NCI-H2029 (cell line): ENCODE measurements around the gene ASTN1.

ENCODE experiments used
- DNase-seq: peaks from one replicate; lab custom pipeline; 2025; lab: John Stamatoyannopoulos, UW

The ASTN1 gene

DNA sequence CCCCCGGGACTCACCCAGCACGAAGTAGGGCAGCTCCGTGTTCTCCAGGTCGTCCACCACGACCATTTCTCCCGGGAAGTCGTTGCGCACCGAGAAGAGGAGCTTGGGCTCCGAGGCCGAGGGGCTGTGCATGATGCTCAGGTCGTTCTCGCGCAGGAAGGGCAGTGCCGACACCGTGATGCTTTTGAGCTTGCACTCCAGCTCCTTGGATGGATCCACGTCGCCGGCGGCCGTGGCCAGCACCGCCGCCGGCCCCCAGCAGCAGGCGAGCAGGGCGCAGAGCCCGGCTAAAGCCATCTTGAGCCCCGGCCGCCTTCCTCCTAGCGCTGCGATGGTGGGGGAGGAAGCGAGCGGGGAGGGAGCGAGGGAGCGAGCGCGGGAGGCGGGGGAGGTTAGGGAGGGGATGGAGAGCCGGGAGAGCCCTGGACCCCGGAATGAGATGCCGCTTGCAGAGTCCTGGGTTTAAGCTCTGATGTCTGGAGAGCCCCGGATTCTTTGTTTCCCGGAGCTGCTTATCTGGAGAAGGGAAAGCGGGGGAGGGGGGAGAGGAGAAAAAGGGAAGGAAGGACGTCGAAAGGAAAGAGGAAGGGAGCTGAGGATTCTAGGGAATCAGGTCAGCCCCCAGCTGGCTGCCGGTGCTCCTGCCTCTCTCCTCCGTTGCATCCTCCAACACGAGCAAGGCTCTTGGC is at the start of gene ASTN1:
ASTN1 (minus strand) TSS at position 333 of the 689 bp plus-strand sequence; CDS start at position 297, 36 bp downstream.
- no peak for DNase-seq

DNA sequence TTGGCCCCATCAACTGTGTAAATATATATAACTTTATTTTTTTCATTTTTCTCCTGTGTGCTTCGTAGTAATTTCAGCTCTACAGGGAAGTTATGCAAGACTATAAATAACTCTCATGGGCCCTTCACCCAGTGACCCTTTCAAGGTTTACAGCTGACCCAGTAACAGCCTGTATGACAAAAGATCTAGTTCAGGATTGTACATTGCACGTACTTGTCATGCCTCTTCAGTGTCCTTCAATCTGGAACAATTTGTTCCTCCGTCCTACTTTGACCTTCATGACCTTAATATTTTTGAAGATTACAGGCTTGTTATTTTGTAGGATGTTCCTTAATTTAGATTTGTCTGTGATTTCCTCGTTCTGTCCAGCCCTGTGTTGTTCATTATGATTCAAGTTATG is 46.7 kb upstream of the ASTN1 start:
- no peak for DNase-seq

DNA sequence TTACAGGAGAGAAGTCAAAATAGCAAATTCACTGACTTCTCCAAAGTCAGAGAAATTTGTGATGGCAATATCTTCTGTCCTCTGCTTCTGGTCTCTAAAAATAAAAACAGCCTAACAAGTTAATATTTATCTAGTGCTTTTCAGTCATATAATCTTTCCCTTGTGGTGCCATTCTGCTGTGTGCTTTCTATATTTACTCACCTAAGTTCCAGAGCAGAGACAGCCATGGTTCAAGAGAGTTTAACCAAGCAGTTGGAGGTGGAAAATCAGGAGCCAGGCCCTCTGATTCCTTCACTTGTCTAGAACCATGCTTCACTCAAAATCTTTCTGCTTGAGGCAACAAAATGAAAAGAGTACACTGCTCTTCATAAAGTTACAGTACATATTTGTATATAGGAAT is 45.6 kb upstream of the ASTN1 start:
- no peak for DNase-seq

DNA sequence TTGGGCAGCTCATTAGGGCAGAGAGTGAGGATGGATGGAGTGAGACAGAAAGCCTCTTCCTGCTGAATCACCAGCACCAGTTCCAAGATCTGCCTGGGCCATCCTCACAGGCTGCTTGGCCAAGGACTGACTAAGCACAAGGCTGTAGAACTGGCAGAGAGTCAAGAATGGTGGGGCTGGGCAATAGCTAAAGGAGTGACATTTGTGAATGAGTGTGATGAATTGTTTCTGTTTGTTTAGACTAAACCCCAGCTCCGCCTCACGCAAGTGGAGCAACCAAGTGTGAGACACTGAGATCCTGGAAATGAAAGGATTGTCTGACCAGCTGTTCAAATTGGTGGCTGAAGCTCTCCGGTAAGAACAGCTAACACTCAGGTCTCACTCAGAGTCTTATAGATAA is 44.8 kb upstream of the ASTN1 start:
- peak; percentile 57 for DNase-seq

DNA sequence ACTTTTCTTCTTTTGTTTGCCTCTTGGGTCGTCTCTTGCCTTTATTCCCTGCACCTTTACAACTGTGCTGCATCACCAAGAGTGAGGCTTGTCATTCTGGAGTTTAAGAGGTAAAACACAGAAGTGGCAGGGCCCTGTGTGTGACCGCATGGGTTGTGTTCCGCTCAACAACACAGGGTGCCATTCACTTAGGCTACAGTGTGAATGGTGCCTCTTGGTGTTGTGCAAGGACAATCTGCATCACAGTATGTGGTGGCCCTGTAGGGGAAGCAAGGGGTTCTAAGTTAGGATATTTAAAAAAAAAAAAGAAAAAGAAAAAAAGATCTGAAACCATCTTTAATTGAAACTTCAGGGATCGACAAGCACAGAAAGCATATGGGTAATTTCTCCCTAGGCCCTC is 44.4 kb upstream of the ASTN1 start:
- no peak for DNase-seq

DNA sequence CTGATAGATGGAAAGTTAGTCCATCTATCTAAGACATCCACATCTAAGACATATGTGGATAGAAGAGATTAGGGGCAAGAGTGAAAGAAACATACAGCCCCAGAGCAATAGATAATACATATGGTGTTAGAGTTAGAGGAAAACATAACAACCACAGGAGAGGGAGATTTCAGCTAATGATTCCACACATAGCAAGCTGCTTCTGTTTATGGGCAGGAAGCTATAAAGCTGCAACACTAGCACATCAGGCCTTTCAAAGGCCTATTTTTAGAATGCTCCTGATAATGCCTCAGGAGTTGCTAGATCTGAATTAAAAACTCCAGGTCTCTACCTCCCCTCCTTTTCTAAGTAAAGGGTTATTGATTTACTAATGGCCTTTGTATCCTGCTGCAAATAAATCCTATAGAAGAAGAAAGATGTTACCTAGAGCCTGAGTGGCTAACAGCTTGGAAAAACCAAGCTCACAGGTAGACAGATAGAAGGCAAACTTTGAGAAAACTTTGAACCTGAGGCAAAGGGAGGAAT is 42.4 kb upstream of the ASTN1 start:
- DNase-seq: no peak

- DNase-seq: no peak
These were observed 35.8 kb upstream of the ASTN1 start for GRCh38 chr1:177200290-177200689.

GRCh38 chr1:177198243-177198642 is 33.7 kb upstream of the ASTN1 start:
- no peak for DNase-seq

GRCh38 chr1:177190308-177190970 is 25.9 kb upstream of the ASTN1 start:
- no peak for DNase-seq

- DNase-seq: no peak
These were observed 22.1 kb upstream of the ASTN1 start for GRCh38 chr1:177186639-177187038.

GRCh38 chr1:177185209-177185608 is 20.7 kb upstream of the ASTN1 start:
- DNase-seq: no peak

GRCh38 chr1:177183836-177184235 is 19.3 kb upstream of the ASTN1 start:
- no peak for DNase-seq

DNA sequence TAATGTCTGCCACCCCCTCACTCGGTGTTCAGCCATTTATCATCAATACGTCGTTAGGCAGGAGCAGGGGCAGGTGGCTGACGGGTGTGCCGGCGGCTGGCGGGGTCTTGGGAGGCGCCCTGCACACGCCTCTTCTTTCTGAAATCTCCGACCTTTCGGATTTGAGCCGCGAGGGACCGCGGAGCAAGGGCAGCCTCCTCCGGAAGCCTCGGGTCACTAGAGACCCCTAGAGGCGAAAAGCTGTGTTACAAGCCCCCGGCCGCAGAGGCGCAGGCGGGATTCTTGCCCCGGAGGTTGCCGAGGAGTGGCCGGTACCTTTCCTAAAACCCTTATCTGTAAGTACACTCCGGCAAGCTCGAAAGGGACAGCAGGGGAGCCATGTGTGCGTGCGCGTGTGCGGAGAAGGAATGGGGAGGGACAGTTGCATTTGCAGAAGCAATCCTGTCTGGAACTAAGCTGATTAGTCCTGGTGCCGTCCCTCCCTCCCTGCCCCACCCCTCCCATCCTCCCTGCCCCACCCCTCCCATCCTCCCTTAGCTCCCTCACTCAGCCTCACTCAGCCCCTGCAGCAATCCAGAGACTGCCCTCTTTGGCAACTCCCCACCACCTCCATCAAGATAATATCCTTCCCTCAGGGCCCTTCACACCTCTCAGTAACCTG is 17.2 kb upstream of the ASTN1 start:
- DNase-seq: no peak

DNA sequence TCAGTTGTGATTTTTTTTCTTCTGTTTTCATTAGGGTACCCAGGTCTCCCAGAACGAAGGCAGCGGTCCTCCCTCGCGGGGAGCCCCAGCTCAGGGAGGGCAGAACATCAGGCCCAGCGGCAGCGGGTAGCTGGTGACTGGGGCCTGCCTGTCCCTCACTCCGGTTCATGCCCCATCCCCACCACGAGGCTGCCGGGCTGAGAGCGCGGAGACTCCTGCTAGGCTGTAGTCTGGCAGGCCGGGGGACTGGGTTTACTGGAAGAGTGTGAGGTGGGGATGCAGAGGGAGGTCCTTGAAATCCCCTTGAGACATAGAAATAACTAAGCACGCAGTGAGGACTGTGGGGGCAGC is 16.7 kb upstream of the ASTN1 start:
- no peak for DNase-seq

- DNase-seq: no peak
These were observed 10.6 kb upstream of the ASTN1 start for GRCh38 chr1:177174921-177175634.

DNA sequence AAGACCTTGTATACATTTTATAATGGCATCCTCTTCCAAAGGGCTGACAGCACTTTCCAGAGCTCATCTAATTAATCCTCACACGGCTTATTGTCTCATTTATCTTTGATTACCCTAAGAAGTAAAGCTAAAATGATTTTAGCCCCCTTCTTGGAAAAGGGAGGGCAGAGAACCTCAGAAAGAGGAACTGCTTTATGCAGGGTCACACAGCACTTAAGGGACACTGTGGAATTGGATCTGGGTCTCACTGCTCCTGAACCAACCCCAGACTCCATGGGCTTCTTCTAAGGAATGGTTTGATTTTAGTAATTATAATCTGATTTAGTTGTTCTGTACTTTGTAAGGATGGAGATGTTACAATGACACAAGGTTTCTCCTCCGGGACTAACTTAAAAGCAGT is 9.5 kb upstream of the ASTN1 start:
- DNase-seq: no peak

DNA sequence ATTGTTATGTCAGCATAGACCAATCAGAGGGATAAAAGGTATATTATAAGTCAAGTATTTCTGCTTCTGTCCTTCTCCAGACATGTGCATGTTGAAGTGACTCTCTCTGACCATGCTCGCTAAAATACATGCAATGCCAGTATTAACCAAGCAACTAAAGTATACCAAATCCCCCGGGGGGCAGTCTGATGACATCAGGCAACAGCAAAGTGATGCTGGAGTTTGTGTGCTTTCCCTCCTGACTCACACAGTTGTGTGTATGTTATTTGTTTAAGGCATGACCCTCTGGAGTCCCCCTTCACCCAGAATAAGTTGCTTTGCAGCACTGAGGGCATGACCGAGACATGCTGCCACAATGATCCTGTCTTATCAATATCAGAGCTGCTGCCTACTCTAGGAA is 8.4 kb upstream of the ASTN1 start:
- DNase-seq: no peak

- DNase-seq: no peak
These were observed 7.8 kb upstream of the ASTN1 start for GRCh38 chr1:177172272-177172671.

- DNase-seq: no peak
These were observed 7.1 kb upstream of the ASTN1 start for GRCh38 chr1:177171536-177172123.

- peak; percentile 7 for DNase-seq
These were observed 6.4 kb upstream of the ASTN1 start, which contains the start of gene BRINP2 for GRCh38 chr1:177170756-177171535. Gene BRINP2, plus strand, starts transcription at chr1:177170958. Its CDS starts 58,919 bp downstream, at chr1:177229877.

- no peak for DNase-seq
These were observed 542 bp upstream of the ASTN1 start for GRCh38 chr1:177165069-177165439.
